ENCODE data around the gene MYADML2.

- TF ChIP-seq CTCF (IDR thresholded peaks at IDR 0.05): no peak
- TF ChIP-seq POLR2A (IDR thresholded peaks at IDR 0.05): no peak
These were observed 16.6 kb downstream of the MYADML2 start for GRCh38 chr17:81930142-81931125.
